ENCODE results near the gene RGS11.
"Not testable (repeated sequence)": the region's sequence is repeated elsewhere in the genome, so short reads cannot be mapped to it uniquely, and the experiment has no call there.

RGS11 gene

DNA sequence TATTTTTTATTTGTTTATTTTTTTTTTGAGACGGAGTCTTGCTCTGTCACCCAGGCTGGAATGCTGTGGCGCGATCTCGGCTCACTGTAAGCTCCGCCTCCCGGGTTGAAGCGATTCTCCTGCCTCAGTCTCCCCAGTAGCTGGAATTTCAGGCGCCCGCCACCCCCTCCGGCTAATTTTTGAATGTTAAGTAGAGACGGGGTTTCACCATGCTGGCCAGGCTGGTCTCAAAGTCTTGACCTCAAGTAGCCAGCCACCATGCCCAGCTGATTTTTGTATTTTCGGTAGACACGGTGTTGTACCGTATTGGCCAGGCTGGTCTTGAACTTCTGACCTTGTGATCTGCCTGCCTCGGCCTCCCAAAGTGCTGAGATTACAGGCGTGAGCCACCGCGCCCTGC is 45.4 kb downstream of the RGS11 start:
- not testable (repeated sequence) for H3K9ac ChIP-seq (ENCODE audit: low read depth, low read length); H3K4me3 ChIP-seq (ENCODE audit: low read length); H3K27me3 ChIP-seq (ENCODE audit: insufficient read depth, low read length); H3K27ac ChIP-seq (ENCODE audit: low read length); H3K4me1 ChIP-seq (ENCODE audit: insufficient read depth, low read length); H3K9me3 ChIP-seq (ENCODE audit: insufficient read depth, low read depth, low read length)
- peaks cover 29% of the 10 kb centered on the region for H3K36me3 ChIP-seq (ENCODE audit: insufficient read depth, low read depth, low read length)

DNA sequence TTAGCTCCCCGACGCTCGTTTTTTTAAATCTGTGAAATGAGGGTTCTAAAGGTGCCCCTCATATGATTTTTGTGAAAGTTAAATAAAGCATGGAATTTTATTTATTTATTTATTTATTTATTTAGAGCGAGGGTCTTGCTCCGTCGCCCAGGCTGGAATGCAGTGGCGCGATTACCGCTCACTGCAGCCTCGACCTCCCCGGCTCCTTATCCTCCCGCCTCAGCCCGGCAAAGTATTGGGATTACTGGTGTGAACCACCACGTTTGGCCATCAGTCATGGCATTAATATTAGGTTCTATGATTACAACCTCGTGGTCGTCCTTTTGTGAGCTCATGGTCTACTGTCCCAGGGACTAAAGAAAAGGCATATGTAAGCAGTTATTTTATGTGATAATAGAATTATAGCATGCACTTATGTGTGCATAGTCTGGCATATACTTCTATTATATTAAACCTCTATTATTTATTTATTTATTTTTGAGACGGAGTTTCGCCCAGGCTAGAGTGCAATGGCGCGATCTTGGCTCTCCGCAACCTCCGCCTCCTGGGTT is 45.9 kb downstream of the RGS11 start:
- Histone ChIP-seq H3K27ac (ENCODE audit: low read length) (no peak overlapping the region), H3K9ac (ENCODE audit: low read depth, low read length) (no peak overlapping the region), H3K36me3 (ENCODE audit: insufficient read depth, low read depth, low read length) (peaks cover 34% of the 10 kb centered on the region)

GRCh38 chr16:228852-229730 is 46.7 kb downstream of the RGS11 start, which contains the start of gene LUC7L:
LUC7L (minus strand) TSS chr16:229449; CDS start chr16:229339, 110 bp downstream.
- Histone ChIP-seq H3K27ac (ENCODE audit: low read length) (peak within 1 kb of the TSS; percentile 75), H3K9ac (ENCODE audit: low read depth, low read length) (peak within 1 kb of the TSS; percentile 99)

More for the DNA sequence above, 45.9 kb downstream of the RGS11 start:
- H3K4me3 ChIP-seq (ENCODE audit: low read length): peak overlapping the region; percentile 99
- H3K27me3 ChIP-seq (ENCODE audit: insufficient read depth, low read length): no peaks in the 10 kb centered on the region
- H3K4me1 ChIP-seq (ENCODE audit: insufficient read depth, low read length): peaks cover 3% of the 10 kb centered on the region; the same call in 1 of the 2 replicates
- H3K9me3 ChIP-seq (ENCODE audit: insufficient read depth, low read depth, low read length): no peaks in the 10 kb centered on the region

DNA sequence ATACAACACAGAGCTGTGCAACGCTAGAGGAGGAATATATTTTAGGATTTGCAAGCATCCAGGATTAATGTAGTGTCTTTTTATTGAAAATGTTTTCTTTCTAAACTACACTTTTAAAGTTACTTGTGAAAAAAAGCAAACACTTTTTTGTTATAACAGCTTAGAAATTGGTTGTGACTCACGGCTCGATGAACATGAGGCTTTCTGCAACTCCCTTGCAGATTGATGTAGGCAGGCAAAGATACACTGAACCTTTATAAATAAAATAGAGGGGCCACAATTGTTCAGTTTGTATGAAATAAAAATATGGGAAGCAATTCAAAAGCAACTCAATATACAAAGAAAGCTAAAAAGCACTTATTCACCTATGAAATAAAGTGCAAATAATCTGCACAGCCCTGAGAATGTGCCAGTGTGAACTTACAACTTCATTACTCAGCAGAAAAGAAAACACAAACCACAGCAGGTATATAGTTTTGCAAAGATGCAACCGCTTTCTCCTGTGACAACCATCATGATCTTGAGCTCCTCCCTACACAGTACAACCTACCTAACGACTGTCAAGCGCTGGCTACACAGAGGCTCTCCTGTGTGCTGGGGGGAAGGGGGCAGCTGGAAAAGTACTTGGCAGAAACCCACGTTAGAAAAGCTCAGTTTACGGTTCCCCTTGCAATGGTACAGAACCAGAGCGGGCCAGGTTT is 47.4 kb downstream of the RGS11 start:
- H3K9ac ChIP-seq (ENCODE audit: low read depth, low read length): peak overlapping the region; percentile 99
- H3K27ac ChIP-seq (ENCODE audit: low read length): peak overlapping the region; percentile 75
- H3K9me3 ChIP-seq (ENCODE audit: insufficient read depth, low read depth, low read length): no peaks in the 10 kb centered on the region
- peaks cover 3% of the 10 kb centered on the region; the same call in 1 of the 2 replicates for H3K4me1 ChIP-seq (ENCODE audit: insufficient read depth, low read length)
- peak overlapping the region; percentile 99 for H3K4me3 ChIP-seq (ENCODE audit: low read length)
- no peaks in the 10 kb centered on the region for H3K27me3 ChIP-seq (ENCODE audit: insufficient read depth, low read length)
- H3K36me3 ChIP-seq (ENCODE audit: insufficient read depth, low read depth, low read length): peaks cover 49% of the 10 kb centered on the region

More at GRCh38 chr16:228852-229730, 46.7 kb downstream of the RGS11 start, which contains the start of gene LUC7L:
- Histone ChIP-seq H3K4me1 (ENCODE audit: insufficient read depth, low read length) (peaks cover 3% of the 10 kb centered on the region; the same call in 1 of the 2 replicates), H3K9me3 (ENCODE audit: insufficient read depth, low read depth, low read length) (no peaks in the 10 kb centered on the region), H3K4me3 (ENCODE audit: low read length) (peak within 1 kb of the TSS; percentile 99), H3K36me3 (ENCODE audit: insufficient read depth, low read depth, low read length) (peaks cover 41% of the 10 kb centered on the region), H3K27me3 (ENCODE audit: insufficient read depth, low read length) (no peaks in the 10 kb centered on the region)

GRCh38 chr16:220021-220420 is 55.7 kb downstream of the RGS11 start:
- H3K27ac ChIP-seq (ENCODE audit: low read length): no peak overlapping the region
- H3K4me3 ChIP-seq (ENCODE audit: low read length): no peak overlapping the region
- H3K4me1 ChIP-seq (ENCODE audit: insufficient read depth, low read length): no peaks in the 10 kb centered on the region
- H3K9me3 ChIP-seq (ENCODE audit: insufficient read depth, low read depth, low read length): no peaks in the 10 kb centered on the region
- no peak overlapping the region for H3K9ac ChIP-seq (ENCODE audit: low read depth, low read length)
- no peaks in the 10 kb centered on the region for H3K27me3 ChIP-seq (ENCODE audit: insufficient read depth, low read length)
- peaks cover 88% of the 10 kb centered on the region for H3K36me3 ChIP-seq (ENCODE audit: insufficient read depth, low read depth, low read length)
